Skeletal muscle satellite cell (primary cell): Measurements from ENCODE around the gene CAPSL.
"Not testable (repeated sequence)": the region's sequence is repeated elsewhere in the genome, so short reads cannot be mapped to it uniquely, and the experiment has no call there.

Experiments used
- H3K27me3 ChIP-seq: 2 replicates; pipeline ENCODE4 v1.7.0; 2013; ENCODE audit warnings: low read length; ENCODE audit not compliant: control insufficient read depth, insufficient read depth
- H3K36me3 ChIP-seq: 2 replicates; pipeline ENCODE4 v1.7.0; 2013; ENCODE audit warnings: mild to moderate bottlenecking, control low read depth, low read length; ENCODE audit not compliant: insufficient read depth
- H3K4me1 ChIP-seq: 2 replicates; pipeline ENCODE4 v1.7.0; 2013; ENCODE audit warnings: low read length; ENCODE audit not compliant: control insufficient read depth, insufficient read depth
- H3K4me2 ChIP-seq: 2 replicates; pipeline ENCODE4 v1.7.0; 2013; ENCODE audit warnings: mild to moderate bottlenecking, low read length
- H3K4me3 ChIP-seq: 2 replicates; pipeline ENCODE4 v1.7.0; 2013; ENCODE audit warnings: low read length
- H3K9ac ChIP-seq: 2 replicates; pipeline ENCODE4 v1.7.0; 2013; ENCODE audit warnings: mild to moderate bottlenecking, low read depth, low read length, moderate library complexity
- H3K9me3 ChIP-seq: replicated peaks from 2 replicates; pipeline ENCODE4 v1.7.0; 2013; ENCODE audit warnings: mild to moderate bottlenecking, control low read depth, low read length

CAPSL gene

DNA sequence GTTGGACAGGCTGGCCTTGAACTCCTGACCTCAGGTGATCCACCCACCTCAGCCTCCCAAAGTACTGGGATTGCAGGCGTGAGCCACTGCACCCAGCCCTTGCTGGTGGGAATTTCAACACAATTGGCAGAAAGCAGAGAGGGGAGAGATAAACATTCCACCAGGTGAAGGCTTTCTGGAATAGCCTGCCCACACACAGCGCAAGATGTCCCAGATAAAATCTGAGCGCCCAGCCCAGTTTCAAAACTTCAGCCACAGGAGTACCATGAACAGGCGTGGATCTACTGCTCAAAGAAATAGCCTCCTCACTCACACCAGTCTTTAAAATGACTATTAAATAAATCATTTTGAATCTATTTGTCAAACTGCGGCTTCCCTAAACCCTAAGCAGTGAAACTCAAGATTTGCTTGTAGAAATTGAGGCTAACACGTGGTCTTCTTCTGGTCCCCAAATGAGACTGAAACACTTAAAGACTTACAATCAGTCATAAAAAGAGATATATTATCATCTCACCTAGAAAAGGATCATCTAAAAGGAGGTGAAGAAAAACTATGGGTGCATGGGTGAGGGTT, 34.7 kb downstream of the CAPSL start:
- no peaks in the 10 kb centered on the region for H3K9me3 ChIP-seq
- H3K27me3 ChIP-seq, result no peaks in the 10 kb centered on the region
- peaks cover 7% of the 10 kb centered on the region for H3K4me1 ChIP-seq
- no peak overlapping the region for H3K4me2 ChIP-seq
- no peak overlapping the region for H3K9ac ChIP-seq
- no peaks in the 10 kb centered on the region for H3K36me3 ChIP-seq
- H3K4me3 ChIP-seq, result no peak overlapping the region

DNA sequence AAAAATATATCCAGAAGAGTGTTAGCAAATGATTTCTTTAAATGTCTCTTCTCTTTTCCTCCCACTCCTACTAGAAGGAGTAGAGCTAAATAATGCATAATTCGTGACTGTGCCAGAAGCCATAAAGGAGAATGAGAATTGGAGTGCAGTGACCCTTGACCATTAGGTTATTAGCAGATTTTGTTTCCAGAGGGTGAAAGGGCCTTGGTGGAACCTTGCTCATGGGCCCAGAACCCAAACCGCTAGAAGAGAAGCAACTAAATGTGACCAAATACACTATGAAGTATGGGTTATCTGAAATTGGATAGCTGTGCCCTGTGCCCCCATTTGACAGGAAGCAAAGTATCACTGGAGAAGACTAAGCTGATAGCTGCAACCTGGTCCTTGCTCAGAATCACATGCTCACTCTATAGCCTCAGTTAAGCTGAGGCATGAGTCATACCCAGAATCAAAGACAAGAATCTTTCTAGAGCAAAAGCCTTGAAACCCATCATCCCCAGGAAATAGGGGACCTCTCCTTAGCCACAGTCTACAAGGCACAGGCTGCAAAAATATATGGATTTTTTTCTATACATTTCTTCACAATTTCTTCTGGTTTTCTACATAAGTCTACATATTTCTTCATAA, 36.3 kb downstream of the CAPSL start:
- Histone ChIP-seq H3K4me2 (no peak overlapping the region), H3K4me3 (no peak overlapping the region), H3K4me1 (peaks cover 7% of the 10 kb centered on the region), H3K9ac (no peak overlapping the region), H3K27me3 (no peaks in the 10 kb centered on the region), H3K9me3 (no peaks in the 10 kb centered on the region), H3K36me3 (no peaks in the 10 kb centered on the region)

DNA sequence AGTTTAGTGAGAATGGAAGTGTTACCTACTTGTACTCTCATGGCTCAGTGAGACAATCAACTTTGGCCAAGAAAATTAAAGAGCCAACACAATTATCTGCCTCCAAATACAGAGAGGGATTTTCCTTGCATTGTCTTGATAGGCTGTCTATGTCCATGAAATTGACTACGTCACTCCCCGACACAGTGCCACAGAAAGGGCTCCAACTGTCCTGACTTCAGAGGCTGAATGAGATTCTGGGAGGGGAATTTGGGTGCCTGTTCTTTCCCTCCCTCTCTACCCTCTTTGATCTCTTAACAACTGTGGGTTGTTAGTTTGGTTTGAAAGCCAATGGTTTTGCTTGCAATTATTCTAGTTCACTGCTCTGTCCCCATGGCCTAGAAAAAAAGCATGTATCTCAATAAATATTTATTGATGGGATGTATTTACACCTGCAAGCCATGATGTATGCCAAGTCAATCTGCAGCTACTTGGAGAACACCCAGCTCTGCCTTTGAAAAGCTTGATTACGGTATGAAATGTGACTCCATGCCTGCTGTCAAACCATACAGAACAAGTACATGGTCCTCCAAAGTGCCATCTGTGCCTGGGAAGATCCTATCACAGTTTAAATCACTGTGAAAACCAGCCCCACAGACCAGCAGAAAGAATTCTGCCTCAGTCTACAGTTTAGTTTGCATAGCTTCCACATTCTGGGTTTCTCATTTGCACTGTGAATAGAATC, 37.3 kb downstream of the CAPSL start:
- Histone ChIP-seq H3K36me3 (no peaks in the 10 kb centered on the region), H3K4me1 (peaks cover 7% of the 10 kb centered on the region), H3K4me3 (no peak overlapping the region), H3K9me3 (no peaks in the 10 kb centered on the region), H3K4me2 (no peak overlapping the region), H3K27me3 (no peaks in the 10 kb centered on the region), H3K9ac (no peak overlapping the region)

DNA sequence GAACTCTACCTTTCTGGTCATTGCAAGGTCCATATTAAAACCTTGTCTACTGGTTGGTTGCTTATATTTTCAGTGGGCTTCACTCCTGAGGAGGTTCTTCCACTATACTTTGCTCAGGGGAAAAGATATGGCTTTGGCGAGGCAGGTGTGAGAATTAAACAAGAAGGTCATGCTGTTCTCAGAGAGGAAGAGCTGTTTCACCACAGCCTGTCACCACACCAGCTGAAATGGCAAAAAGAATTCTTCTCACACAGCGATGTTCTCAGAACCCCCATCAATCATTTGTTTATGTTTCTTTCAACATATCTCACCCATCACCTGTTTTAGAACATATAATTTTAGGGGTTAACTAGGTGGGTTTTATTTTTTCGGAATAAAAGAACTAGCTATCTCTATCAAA, 38.6 kb downstream of the CAPSL start:
- Histone ChIP-seq H3K4me3 (no peak overlapping the region), H3K9ac (no peak overlapping the region), H3K36me3 (no peaks in the 10 kb centered on the region), H3K9me3 (no peaks in the 10 kb centered on the region), H3K27me3 (no peaks in the 10 kb centered on the region), H3K4me2 (no peak overlapping the region), H3K4me1 (peaks cover 7% of the 10 kb centered on the region)

- no peaks in the 10 kb centered on the region for H3K36me3 ChIP-seq
- H3K4me3 ChIP-seq, result no peak overlapping the region
- H3K4me2 ChIP-seq, result no peak overlapping the region
- no peaks in the 10 kb centered on the region for H3K9me3 ChIP-seq
- H3K27me3 ChIP-seq, result no peaks in the 10 kb centered on the region
- no peak overlapping the region for H3K9ac ChIP-seq
- peaks cover 7% of the 10 kb centered on the region for H3K4me1 ChIP-seq
These were observed 39.3 kb downstream of the CAPSL start for GRCh38 chr5:35898952-35899660.

- no peaks in the 10 kb centered on the region for H3K36me3 ChIP-seq
- H3K9ac ChIP-seq, result no peak overlapping the region
- H3K27me3 ChIP-seq, result no peaks in the 10 kb centered on the region
- no peak overlapping the region for H3K4me3 ChIP-seq
- H3K9me3 ChIP-seq, result no peaks in the 10 kb centered on the region
- H3K4me2 ChIP-seq, result no peak overlapping the region
- peaks cover 3% of the 10 kb centered on the region for H3K4me1 ChIP-seq
These were observed 44.3 kb downstream of the CAPSL start for GRCh38 chr5:35894131-35894530.

DNA sequence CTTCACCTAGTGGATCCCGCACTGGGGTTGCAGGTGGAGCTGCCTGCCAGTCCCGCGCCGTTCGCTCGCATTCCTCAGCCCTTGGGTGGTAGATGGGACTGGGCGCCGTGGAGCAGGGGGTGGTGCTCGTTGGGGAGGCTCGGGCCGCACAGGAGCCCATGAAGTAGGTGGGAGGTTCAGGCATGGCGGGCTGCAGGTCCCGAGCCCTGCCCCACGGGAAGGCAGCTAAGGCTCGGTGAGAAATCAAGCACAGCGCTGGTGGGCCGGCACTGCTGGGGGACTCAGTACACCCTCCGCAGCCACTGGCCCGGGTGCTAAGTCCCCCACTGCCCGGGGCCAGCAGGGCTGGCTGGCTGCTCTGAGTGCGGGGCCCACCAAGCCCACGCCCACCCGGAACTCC, 45.6 kb downstream of the CAPSL start:
- not testable (repeated sequence) for H3K4me1 ChIP-seq, H3K27me3 ChIP-seq, H3K9me3 ChIP-seq, H3K4me2 ChIP-seq, H3K36me3 ChIP-seq, H3K4me3 ChIP-seq, H3K9ac ChIP-seq

GRCh38 chr5:35890021-35891020, 48.1 kb downstream of the CAPSL start:
- no peak overlapping the region for H3K4me3 ChIP-seq
- no peak overlapping the region for H3K4me2 ChIP-seq
- H3K9ac ChIP-seq, result no peak overlapping the region
- H3K27me3 ChIP-seq, result no peaks in the 10 kb centered on the region
- H3K36me3 ChIP-seq, result no peaks in the 10 kb centered on the region
- H3K9me3 ChIP-seq, result no peaks in the 10 kb centered on the region
- H3K4me1 ChIP-seq, result no peaks in the 10 kb centered on the region

GRCh38 chr5:35887321-35888100, 50.9 kb downstream of the CAPSL start:
- Histone ChIP-seq H3K4me1 (peaks cover 17% of the 10 kb centered on the region), H3K27me3 (no peaks in the 10 kb centered on the region), H3K9ac (no peak overlapping the region), H3K9me3 (no peaks in the 10 kb centered on the region), H3K4me2 (no peak overlapping the region), H3K4me3 (no peak overlapping the region), H3K36me3 (no peaks in the 10 kb centered on the region)

- H3K9me3 ChIP-seq, result no peaks in the 10 kb centered on the region
- no peaks in the 10 kb centered on the region for H3K27me3 ChIP-seq
- H3K4me2 ChIP-seq, result no peak overlapping the region
- H3K4me1 ChIP-seq, result peaks cover 17% of the 10 kb centered on the region
- no peaks in the 10 kb centered on the region for H3K36me3 ChIP-seq
- no peak overlapping the region for H3K9ac ChIP-seq
- H3K4me3 ChIP-seq, result no peak overlapping the region
These were observed 52.0 kb downstream of the CAPSL start for GRCh38 chr5:35886381-35886780.
